ENCODE data around the gene RASL12. TPM values are rescaled to one million over a fixed set of nuclear protein-coding genes. Genes with fewer than 3 reads are reported as not detected.
A peak's percentile ranks its signal among the peaks of the same experiment; 100 is the strongest.
"Not testable (repeated sequence)": the region's sequence is repeated elsewhere in the genome, so short reads cannot be mapped to it uniquely, and the experiment has no call there.

RASL12 gene
- total RNA-seq, 6 experiments from 2014 or later, result not detected

GRCh38 chr15:65105038-65105437, 37.2 kb upstream of the RASL12 start:
- H3K27me3 Mint-ChIP-seq (ENCODE audit: insufficient read depth), result no peaks in the 10 kb centered on the region; the same call in 1 of the 2 replicates
- no peak overlapping the region for H3K27ac Mint-ChIP-seq
- DNase-seq, result no peak
- peaks cover 6% of the 10 kb centered on the region for H3K36me3 Mint-ChIP-seq (ENCODE audit: low read depth)
- no peak overlapping the region for H3K4me3 Mint-ChIP-seq
- TF ChIP-seq CTCF (IDR thresholded peaks at IDR 0.05), result no peak
- H3K4me1 Mint-ChIP-seq (ENCODE audit: low read depth), result no peaks in the 10 kb centered on the region
- no peaks in the 10 kb centered on the region for H3K9me3 Mint-ChIP-seq

DNA sequence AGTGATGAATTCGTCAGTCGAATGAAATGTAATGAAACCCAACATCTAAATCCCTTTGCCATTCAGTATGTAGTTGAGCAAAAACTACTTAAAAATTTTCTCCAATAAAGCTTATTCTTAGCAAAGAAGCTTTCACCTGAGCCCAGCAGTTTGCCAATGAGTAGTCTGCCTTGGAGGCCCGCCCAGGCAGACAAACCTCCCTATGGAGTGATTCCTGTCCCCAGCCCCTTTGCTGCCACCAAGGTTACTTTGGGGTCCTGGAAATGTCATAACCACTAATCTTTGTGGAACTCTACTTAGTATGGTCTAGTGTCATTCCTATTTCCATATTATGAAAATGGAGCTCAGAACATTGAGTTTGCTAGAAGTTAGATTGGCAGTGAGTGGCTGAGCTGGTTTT, 35.1 kb upstream of the RASL12 start:
- Mint-ChIP-seq H3K27me3 (ENCODE audit: insufficient read depth) (no peaks in the 10 kb centered on the region; the same call in 1 of the 2 replicates), H3K4me1 (ENCODE audit: low read depth) (no peaks in the 10 kb centered on the region), H3K4me3 (no peak overlapping the region), H3K9me3 (no peaks in the 10 kb centered on the region), H3K36me3 (ENCODE audit: low read depth) (peaks cover 19% of the 10 kb centered on the region), H3K27ac (no peak overlapping the region)
- no peak for DNase-seq
- no peak for TF ChIP-seq CTCF (IDR thresholded peaks at IDR 0.05)

- H3K27me3 Mint-ChIP-seq (ENCODE audit: insufficient read depth), result no peaks in the 10 kb centered on the region; the same call in 1 of the 2 replicates
- no peaks in the 10 kb centered on the region for H3K4me1 Mint-ChIP-seq (ENCODE audit: low read depth)
- no peaks in the 10 kb centered on the region for H3K9me3 Mint-ChIP-seq
- no peak overlapping the region for H3K4me3 Mint-ChIP-seq
- H3K27ac Mint-ChIP-seq, result no peak overlapping the region
- H3K36me3 Mint-ChIP-seq (ENCODE audit: low read depth), result peaks cover 19% of the 10 kb centered on the region
- DNase-seq, result no peak
- TF ChIP-seq CTCF (IDR thresholded peaks at IDR 0.05), result peak; percentile 22
These were observed 34.3 kb upstream of the RASL12 start for GRCh38 chr15:65101891-65102708.

DNA sequence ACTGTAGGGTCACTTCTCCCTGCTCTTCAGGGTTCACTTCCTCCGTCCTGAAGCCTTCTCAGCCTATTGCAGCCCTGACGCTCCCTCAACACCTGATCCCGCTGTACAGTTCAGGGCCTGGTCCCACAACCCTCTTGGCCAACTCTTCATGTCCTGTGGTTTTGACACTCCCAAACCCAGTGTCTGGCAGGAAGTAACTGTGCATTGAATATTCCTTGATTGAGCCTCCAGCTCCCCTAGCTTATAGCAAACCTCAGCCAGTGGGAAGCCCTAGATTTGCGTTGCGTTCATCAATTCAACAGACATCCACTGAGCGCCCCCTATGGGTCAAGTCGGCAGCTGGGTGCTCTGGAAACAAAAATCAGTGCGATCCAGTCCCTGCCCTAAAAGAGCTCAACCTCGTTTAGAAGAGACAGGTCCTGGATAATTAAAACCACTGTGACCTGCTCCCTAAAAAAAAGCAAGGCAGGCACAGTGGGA, 33.7 kb upstream of the RASL12 start:
- Mint-ChIP-seq H3K36me3 (ENCODE audit: low read depth) (peaks cover 19% of the 10 kb centered on the region), H3K4me1 (ENCODE audit: low read depth) (no peaks in the 10 kb centered on the region), H3K4me3 (no peak overlapping the region), H3K27me3 (ENCODE audit: insufficient read depth) (no peaks in the 10 kb centered on the region; the same call in 1 of the 2 replicates), H3K9me3 (no peaks in the 10 kb centered on the region), H3K27ac (no peak overlapping the region)
- peak; percentile 87 for TF ChIP-seq CTCF (IDR thresholded peaks at IDR 0.05)
- DNase-seq, result peak; percentile 36

- H3K9me3 Mint-ChIP-seq, result no peaks in the 10 kb centered on the region
- H3K4me1 Mint-ChIP-seq (ENCODE audit: low read depth), result no peaks in the 10 kb centered on the region
- H3K4me3 Mint-ChIP-seq, result no peak overlapping the region
- no peak for TF ChIP-seq CTCF (IDR thresholded peaks at IDR 0.05)
- H3K27me3 Mint-ChIP-seq (ENCODE audit: insufficient read depth), result no peaks in the 10 kb centered on the region; the same call in 1 of the 2 replicates
- no peak overlapping the region for H3K27ac Mint-ChIP-seq
- DNase-seq, result no peak
- H3K36me3 Mint-ChIP-seq (ENCODE audit: low read depth), result peaks cover 19% of the 10 kb centered on the region
These were observed 32.7 kb upstream of the RASL12 start for GRCh38 chr15:65100442-65100841.

- H3K9me3 Mint-ChIP-seq; H3K4me1 Mint-ChIP-seq (ENCODE audit: low read depth); DNase-seq; H3K4me3 Mint-ChIP-seq; H3K27me3 Mint-ChIP-seq (ENCODE audit: insufficient read depth); H3K27ac Mint-ChIP-seq: not testable (repeated sequence)
- H3K36me3 Mint-ChIP-seq (ENCODE audit: low read depth), result peaks cover 19% of the 10 kb centered on the region
These were observed 32.0 kb upstream of the RASL12 start for GRCh38 chr15:65099801-65100200.

All from HFFc6 (cell line).